Liver (tissue), 3 donors: ENCODE data around the gene FCRL2.

Experiments used
- EGR1 ChIP-seq, 2 donors: IDR thresholded peaks; 2 replicates each; pipeline ENCODE4 v1.6.1; 2016 to 2018; ENCODE audit warnings: antibody characterized with exemption in 2 of 2, low read depth in 2 of 2
- GABPA ChIP-seq, 2 donors: IDR thresholded peaks in 1 of 2; conservative IDR thresholded peaks in 1 of 2; 2 replicates each; pipeline ENCODE4 v1.6.1; 2016; ENCODE audit warnings: antibody characterized with exemption in 2 of 2, mild to moderate bottlenecking in 1 of 2, moderate library complexity in 1 of 2
- JUND ChIP-seq, 2 donors: IDR thresholded peaks; 2 replicates each; pipeline ENCODE4 v1.6.1; 2016; ENCODE audit warnings: antibody characterized with exemption in 2 of 2
- NR2F2 ChIP-seq: IDR thresholded peaks from 2 replicates; pipeline ENCODE4 v1.6.1; 2016; ENCODE audit warnings: antibody characterized with exemption
- RAD21 ChIP-seq, 2 donors: IDR thresholded peaks; 2 replicates each; pipeline ENCODE4 v1.6.1; 2016; ENCODE audit warnings: antibody characterized with exemption in 2 of 2, mild to moderate bottlenecking in 2 of 2
- RXRA ChIP-seq, 2 donors: IDR thresholded peaks; 2 replicates each; pipeline ENCODE4 v1.6.1; 2017 to 2018; ENCODE audit warnings: antibody characterized with exemption in 2 of 2, mild to moderate bottlenecking in 1 of 2
- SP1 ChIP-seq: IDR thresholded peaks from 2 replicates; pipeline ENCODE4 v1.6.1; 2018; ENCODE audit warnings: antibody characterized with exemption, mild to moderate bottlenecking
- TAF1 ChIP-seq: conservative IDR thresholded peaks from 2 replicates; pipeline ENCODE4 v1.6.1; 2016; ENCODE audit warnings: antibody characterized with exemption, mild to moderate bottlenecking
- YY1 ChIP-seq: IDR thresholded peaks from 2 replicates; pipeline ENCODE4 v1.6.1; 2016; ENCODE audit warnings: antibody characterized with exemption, mild to moderate bottlenecking
- TF ChIP-seq, protein P1 (sequence below): fragments of 150-350 bp; IDR thresholded peaks from 2 replicates; pipeline ENCODE4 v1.5.1; 2017; ENCODE audit warnings: improper control_type of control experiment, low read depth, low read length; ENCODE audit not compliant: missing input control
- TF ChIP-seq, protein P2 (sequence below): IDR thresholded peaks from 2 replicates; pipeline ENCODE4 v1.6.1; 2016; ENCODE audit warnings: antibody characterized with exemption
- TF ChIP-seq, protein P3 (sequence below): IDR thresholded peaks from 2 replicates; pipeline ENCODE4 v1.6.1; 2016; ENCODE audit warnings: antibody characterized with exemption
- donor health status: healthy.
- donor health status: healthy.

DNA sequence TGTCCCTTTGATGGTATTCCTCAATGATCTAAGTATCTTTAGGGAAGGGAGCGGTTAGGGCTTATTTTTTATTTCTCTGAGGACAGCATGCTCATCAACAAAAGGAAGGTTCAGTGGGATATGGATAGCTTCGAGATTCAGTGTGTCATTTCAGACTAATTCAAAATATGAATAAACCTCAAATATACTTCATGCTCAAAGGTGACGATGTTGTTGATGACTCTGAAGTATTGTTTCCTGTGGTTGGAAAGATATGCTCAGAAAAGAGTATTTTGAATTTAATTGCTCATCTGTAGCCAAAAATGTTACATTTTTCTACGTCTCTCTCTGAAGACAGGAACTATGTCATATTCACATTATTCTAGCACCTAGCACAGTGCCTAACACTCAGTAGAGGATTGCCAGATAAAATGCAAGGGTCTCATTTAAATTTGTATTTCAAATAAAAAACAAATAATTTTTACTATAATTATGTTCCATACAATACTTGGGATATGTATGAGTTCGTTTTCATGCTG lies 74.6 kb downstream of the FCRL2 start:
- TF ChIP-seq, protein P1, sequence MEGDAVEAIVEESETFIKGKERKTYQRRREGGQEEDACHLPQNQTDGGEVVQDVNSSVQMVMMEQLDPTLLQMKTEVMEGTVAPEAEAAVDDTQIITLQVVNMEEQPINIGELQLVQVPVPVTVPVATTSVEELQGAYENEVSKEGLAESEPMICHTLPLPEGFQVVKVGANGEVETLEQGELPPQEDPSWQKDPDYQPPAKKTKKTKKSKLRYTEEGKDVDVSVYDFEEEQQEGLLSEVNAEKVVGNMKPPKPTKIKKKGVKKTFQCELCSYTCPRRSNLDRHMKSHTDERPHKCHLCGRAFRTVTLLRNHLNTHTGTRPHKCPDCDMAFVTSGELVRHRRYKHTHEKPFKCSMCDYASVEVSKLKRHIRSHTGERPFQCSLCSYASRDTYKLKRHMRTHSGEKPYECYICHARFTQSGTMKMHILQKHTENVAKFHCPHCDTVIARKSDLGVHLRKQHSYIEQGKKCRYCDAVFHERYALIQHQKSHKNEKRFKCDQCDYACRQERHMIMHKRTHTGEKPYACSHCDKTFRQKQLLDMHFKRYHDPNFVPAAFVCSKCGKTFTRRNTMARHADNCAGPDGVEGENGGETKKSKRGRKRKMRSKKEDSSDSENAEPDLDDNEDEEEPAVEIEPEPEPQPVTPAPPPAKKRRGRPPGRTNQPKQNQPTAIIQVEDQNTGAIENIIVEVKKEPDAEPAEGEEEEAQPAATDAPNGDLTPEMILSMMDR: no peak
- TF ChIP-seq GABPA (IDR thresholded peaks at IDR 0.05 in 1 of 2, conservative IDR thresholded peaks at IDR 0.05 in 1 of 2): no peak
- no peak for TF ChIP-seq NR2F2
- no peak for TF ChIP-seq YY1
- no peak for TF ChIP-seq SP1
- no peak for TF ChIP-seq RAD21 (IDR thresholded peaks at IDR 0.05)
- no peak for TF ChIP-seq TAF1
- TF ChIP-seq EGR1 (IDR thresholded peaks at IDR 0.05; ENCODE audit: low read depth in 2 of 2): no peak
- TF ChIP-seq, protein P2, sequence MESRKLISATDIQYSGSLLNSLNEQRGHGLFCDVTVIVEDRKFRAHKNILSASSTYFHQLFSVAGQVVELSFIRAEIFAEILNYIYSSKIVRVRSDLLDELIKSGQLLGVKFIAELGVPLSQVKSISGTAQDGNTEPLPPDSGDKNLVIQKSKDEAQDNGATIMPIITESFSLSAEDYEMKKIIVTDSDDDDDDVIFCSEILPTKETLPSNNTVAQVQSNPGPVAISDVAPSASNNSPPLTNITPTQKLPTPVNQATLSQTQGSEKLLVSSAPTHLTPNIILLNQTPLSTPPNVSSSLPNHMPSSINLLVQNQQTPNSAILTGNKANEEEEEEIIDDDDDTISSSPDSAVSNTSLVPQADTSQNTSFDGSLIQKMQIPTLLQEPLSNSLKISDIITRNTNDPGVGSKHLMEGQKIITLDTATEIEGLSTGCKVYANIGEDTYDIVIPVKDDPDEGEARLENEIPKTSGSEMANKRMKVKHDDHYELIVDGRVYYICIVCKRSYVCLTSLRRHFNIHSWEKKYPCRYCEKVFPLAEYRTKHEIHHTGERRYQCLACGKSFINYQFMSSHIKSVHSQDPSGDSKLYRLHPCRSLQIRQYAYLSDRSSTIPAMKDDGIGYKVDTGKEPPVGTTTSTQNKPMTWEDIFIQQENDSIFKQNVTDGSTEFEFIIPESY: no peak
- TF ChIP-seq JUND (IDR thresholded peaks at IDR 0.05): no peak
- TF ChIP-seq, protein P3, sequence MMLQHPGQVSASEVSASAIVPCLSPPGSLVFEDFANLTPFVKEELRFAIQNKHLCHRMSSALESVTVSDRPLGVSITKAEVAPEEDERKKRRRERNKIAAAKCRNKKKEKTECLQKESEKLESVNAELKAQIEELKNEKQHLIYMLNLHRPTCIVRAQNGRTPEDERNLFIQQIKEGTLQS: no peak
- no peak for TF ChIP-seq RXRA (IDR thresholded peaks at IDR 0.05)
